Pancreas (tissue), 10 donors: ENCODE measurements around the gene DEF6. TPM values are rescaled to one million over a fixed set of nuclear protein-coding genes. Genes with fewer than 3 reads are reported as not detected.
A peak's percentile ranks its signal among the peaks of the same experiment; 100 is the strongest.

Experiments used
- ATAC-seq, 4 donors: fragments of 200-7000 bp; cut with Tn5 transposase; one replicate each; pipeline versions ENCODE4 v1.8.0 to v1.9.1; 2020; ENCODE audit warnings: mild to moderate bottlenecking in 4 of 4, moderate library complexity in 4 of 4
- DNase-seq, 6 donors: peaks; one replicate each; pipeline ENCODE4 v3.0.0-alpha.2; 2020
- FAIRE-seq: peaks from 2 replicates; lab custom pipeline; 2012; peaks lifted over from hg19 to GRCh38; lab: Jason Lieb, UNC
- H3K27ac ChIP-seq, 4 donors: fragments of 200-600 bp; sonication (generic); 1 replicate in 3 of 4; 2 replicates in 1 of 4; pipeline versions ENCODE4 v1.5.0 to v1.8.0; 2020
- H3K27me3 ChIP-seq, 4 donors: fragments of 200-600 bp; one replicate each; pipeline ENCODE4 v1.8.0; 2021
- H3K36me3 ChIP-seq, 3 donors: fragments of 200-600 bp; sonication (generic) in 1 of 3; one replicate each; pipeline versions ENCODE4 v1.5.0 to v1.8.0; 2020 to 2021
- H3K4me1 ChIP-seq, 3 donors: fragments of 200-600 bp; one replicate each; pipeline ENCODE4 v1.8.0; 2021
- H3K4me3 ChIP-seq, 4 donors: fragments of 200-600 bp; sonication (generic) in 2 of 4; one replicate each; pipeline versions ENCODE4 v1.5.0 to v1.8.0; 2020 to 2021
- H3K9me3 ChIP-seq, 4 donors: fragments of 200-600 bp; one replicate each; pipeline ENCODE4 v1.8.0; 2021
- WGBS, 2 donors: extraction: QIAGEN DNeasy Blood & Tissue Kit; methylation state at CpG; one replicate each; pipeline ENCODE4 v1.1.7; 2013; 5-methylcytosine and 5-hydroxymethylcytosine counted together
- intact Hi-C, 3 donors: fragments of 100-400 bp; cut with DNase I; formaldehyde crosslinking; loops; one replicate each; pipeline versions ENCODE4 v1.11.1 to v1.14.2; 2022
- polyA plus RNA-seq, 2 donors: library from polyadenylated mRNA; stranded (reverse); fragments of 200-250 nt; gene quantifications; one replicate each; pipeline ENCODE4 v1.2.3, GENCODE V29; 2013
- total RNA-seq, 6 donors: library from RNA; stranded (reverse); fragmentation: NEBNext Ultra II Directional in 4 of 6; extraction: Animal tissue kit (Norgen Biotek cat#: 25700) in 4 of 6; gene quantifications; one replicate each; pipeline versions ENCODE4 v1.2.1 to v1.2.4, GENCODE V29; 2021 to 2023
- TF ChIP-seq, protein P1 (sequence below), 4 donors: fragments of 200-600 bp; sonication (generic) in 3 of 4; IDR thresholded peaks; one replicate each; pipeline versions ENCODE4 v1.5.0 to v1.8.0; 2021; ENCODE audit warnings: antibody characterized with exemption in 4 of 4
- donor health status: healthy with polysubstance abuse.
- donor health status: DM: no; HTN: no; CAD: no; lungs with moderate emphysema.
- donor health status: DM: no; HTN: no; CAD: no.
- donor health status: control.
- donor health status: control.
- donor health status: Bipolar disorder and iron deficiency.
- donor health status: DM: yes; HTN: yes; CAD: no.
- donor health status: DM: no; HTN: no; CAD: no.
- donor health status: DM: no; HTN: no; CAD: no.
- donor health status: DM: yes; HTN: yes; CAD: no.

The DEF6 gene
- total and polyA plus RNA-seq, 8 donors = 9.4 to 40.6 (median 13.6) TPM

DNA sequence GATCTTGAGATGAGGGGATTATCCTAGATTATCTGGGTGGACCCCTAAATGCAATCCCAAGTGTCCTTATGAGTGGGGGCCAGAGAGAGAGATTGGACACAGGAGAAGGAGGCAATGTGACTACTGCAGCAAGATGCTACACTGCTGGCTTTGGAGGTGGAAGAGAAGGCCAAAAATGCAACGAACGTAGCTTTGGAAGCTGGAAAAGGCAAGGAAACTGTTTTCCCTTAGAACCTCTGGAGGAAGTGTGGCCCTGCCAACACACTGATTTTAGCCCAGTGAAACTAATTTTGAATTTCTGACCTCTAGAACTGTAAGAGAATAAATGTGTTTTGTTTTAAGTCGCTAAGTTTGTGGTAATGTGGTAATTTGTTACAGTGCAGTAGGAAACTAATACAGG lies 60.5 kb downstream of the DEF6 start:
- H3K27ac ChIP-seq = no peak overlapping the region
- intact Hi-C loops = no loop called here
- H3K4me1 ChIP-seq = peaks cover 0 to 14% (median 9%) of the 10 kb centered on the region in 3 donors
- no peaks in the 10 kb centered on the region for H3K36me3 ChIP-seq
- ATAC-seq = no peak
- H3K9me3 ChIP-seq = no peaks in the 10 kb centered on the region
- WGBS, 2 donors = 75 to 80% methylated on average over 3 of the region's 3 CpGs
- TF ChIP-seq, protein P1, sequence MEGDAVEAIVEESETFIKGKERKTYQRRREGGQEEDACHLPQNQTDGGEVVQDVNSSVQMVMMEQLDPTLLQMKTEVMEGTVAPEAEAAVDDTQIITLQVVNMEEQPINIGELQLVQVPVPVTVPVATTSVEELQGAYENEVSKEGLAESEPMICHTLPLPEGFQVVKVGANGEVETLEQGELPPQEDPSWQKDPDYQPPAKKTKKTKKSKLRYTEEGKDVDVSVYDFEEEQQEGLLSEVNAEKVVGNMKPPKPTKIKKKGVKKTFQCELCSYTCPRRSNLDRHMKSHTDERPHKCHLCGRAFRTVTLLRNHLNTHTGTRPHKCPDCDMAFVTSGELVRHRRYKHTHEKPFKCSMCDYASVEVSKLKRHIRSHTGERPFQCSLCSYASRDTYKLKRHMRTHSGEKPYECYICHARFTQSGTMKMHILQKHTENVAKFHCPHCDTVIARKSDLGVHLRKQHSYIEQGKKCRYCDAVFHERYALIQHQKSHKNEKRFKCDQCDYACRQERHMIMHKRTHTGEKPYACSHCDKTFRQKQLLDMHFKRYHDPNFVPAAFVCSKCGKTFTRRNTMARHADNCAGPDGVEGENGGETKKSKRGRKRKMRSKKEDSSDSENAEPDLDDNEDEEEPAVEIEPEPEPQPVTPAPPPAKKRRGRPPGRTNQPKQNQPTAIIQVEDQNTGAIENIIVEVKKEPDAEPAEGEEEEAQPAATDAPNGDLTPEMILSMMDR (IDR thresholded peaks at IDR 0.05) = no peak
- no peak for FAIRE-seq
- H3K27me3 ChIP-seq = no peaks in the 10 kb centered on the region
- H3K4me3 ChIP-seq = no peak overlapping the region
- DNase-seq = no peak

DNA sequence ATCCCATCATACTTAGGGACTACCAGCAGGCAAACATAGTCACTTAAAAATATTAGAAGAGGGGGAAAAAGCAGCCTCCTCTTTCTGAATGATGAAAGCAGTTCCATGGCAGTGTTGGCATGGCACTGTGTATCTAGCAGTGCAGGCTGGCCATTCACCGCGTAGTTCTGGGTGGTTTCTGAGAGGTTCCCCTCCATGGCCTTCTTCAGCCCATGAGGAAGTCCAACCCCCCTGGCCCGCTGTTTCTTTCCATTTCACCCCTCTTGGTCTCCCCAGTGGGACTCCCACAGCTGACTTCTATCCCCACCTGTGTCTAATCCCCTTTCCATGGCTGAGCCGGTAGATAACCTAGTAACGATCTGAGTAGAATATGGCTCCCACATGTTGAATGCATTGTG lies 61.7 kb downstream of the DEF6 start:
- intact Hi-C loops = no loop called here
- Histone ChIP-seq H3K27me3 (no peaks in the 10 kb centered on the region), H3K4me3 (no peak overlapping the region), H3K4me1 (peaks cover 0 to 14% (median 9%) of the 10 kb centered on the region in 3 donors), H3K36me3 (no peaks in the 10 kb centered on the region), H3K27ac (peak overlapping the region in 2 of 4 donors; percentile 47 to 54), H3K9me3 (no peaks in the 10 kb centered on the region)
- no peak for DNase-seq
- ATAC-seq = no peak
- WGBS, 2 donors = 96 to 97% methylated on average over 5 of the region's 5 CpGs
- no peak for FAIRE-seq
- TF ChIP-seq, protein P1 (IDR thresholded peaks at IDR 0.05) = no peak

DNA sequence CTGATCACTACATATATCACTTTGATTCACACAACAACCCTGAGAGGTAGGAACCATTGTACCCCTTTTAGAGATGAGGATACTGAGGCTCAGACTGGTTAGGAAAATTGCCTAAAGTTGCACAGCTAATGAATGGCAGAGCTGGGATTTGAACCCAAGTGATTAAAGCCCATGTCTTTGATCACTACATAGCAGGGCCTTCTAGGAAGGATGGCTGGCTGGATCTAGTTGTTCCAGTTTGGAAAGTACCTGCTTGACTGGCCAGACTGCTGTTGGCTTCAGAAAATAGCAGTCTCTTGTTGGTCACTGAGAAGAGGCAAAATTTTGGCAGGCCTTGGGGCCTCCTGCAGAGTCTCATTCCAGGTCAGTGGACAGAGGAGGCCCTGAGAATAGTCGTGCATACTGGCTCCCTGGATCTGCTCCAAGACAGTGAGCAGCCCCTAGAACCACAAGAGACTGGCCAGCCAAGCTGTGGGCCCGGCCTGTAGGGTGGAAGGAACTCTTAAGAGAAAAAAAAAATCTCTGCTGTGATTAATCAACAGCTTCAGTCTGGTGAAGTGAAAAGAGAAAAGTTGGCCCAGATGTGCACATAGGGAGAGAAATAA lies 62.2 kb downstream of the DEF6 start:
- DNase-seq = peak in 4 of 6 donors; percentile 36 to 59 (median 54)
- ATAC-seq = peak; percentile 61 to 77 (median 66)
- H3K9me3 ChIP-seq = no peaks in the 10 kb centered on the region
- no peaks in the 10 kb centered on the region for H3K27me3 ChIP-seq
- no peak for FAIRE-seq
- TF ChIP-seq, protein P1 (IDR thresholded peaks at IDR 0.05) = no peak
- peak overlapping the region in 3 of 4 donors; percentile 8 to 54 (median 52) for H3K27ac ChIP-seq
- no peak overlapping the region for H3K4me3 ChIP-seq
- peaks cover 0 to 14% (median 9%) of the 10 kb centered on the region in 3 donors for H3K4me1 ChIP-seq
- H3K36me3 ChIP-seq = no peaks in the 10 kb centered on the region
- intact Hi-C loops = no loop called here
- WGBS, 2 donors = 45 to 51% methylated on average over 2 of the region's 2 CpGs

DNA sequence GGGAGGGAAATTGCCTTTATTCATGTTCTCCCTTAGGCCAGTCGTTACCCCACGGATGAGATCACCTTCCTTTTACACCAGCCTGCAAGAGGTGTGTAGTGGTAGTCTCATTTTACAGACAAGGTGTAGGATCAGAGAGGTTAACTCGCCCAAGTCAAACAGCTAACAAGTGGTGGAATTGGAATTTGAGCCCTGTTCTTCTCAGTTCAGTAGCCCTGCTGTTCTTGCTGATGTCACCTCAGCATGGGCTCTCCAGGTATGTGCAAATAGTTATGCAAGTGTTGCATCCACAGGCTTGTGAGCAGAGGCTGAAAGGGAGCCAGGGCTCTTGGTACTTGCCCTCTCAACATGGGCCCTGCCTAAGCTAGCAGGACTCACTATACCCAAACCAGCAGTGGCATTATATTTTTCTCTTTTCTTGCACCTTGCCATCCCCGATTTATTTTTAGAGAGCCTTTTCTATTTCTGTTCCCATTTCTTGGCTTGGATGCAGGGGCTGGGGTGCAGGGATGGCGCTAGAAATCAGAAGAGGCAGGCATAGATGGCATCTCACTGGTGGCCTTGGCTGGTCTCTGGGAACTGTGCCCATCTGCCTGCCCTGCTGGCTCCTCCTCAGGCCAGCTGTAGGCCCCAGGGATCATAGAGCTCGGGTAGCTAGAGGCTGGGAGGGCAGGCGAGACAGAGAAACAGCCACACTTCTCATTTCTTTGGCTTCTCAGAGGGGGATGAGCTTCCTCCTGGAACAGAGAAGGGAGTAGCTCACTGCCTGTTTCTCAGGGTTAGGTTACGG lies 62.9 kb downstream of the DEF6 start:
- ATAC-seq = peak; percentile 65 to 78 (median 74)
- peaks cover 0 to 14% (median 9%) of the 10 kb centered on the region in 3 donors for H3K4me1 ChIP-seq
- FAIRE-seq = no peak
- H3K27ac ChIP-seq = peak overlapping the region; percentile 1 to 54 (median 30)
- no peaks in the 10 kb centered on the region for H3K36me3 ChIP-seq
- H3K27me3 ChIP-seq = no peaks in the 10 kb centered on the region
- H3K9me3 ChIP-seq = no peaks in the 10 kb centered on the region
- DNase-seq = peak in 5 of 6 donors; percentile 35 to 76 (median 52)
- WGBS, 2 donors = 54 to 56% methylated on average over 8 of the region's 8 CpGs
- intact Hi-C loops = no loop called here
- H3K4me3 ChIP-seq = no peak overlapping the region
- TF ChIP-seq, protein P1 (IDR thresholded peaks at IDR 0.05) = no peak
